GM18508 (cell line): Measurements from ENCODE around the gene FRMD4A.
"Not testable (repeated sequence)": the region's sequence is repeated elsewhere in the genome, so short reads cannot be mapped to it uniquely, and the experiment has no call there.

Experiments
- ATAC-seq: cut with Tn5 transposase; IDR thresholded peaks from one replicate; pipeline ENCODE4 v1.9.1; 2021; ENCODE audit warnings: moderate number of reproducible peaks; ENCODE audit not compliant: insufficient read depth, unreplicated experiment

Gene FRMD4A

GRCh38 chr10:13778693-13778960 lies 552.1 kb downstream of the FRMD4A start:
- ATAC-seq, result not testable (repeated sequence)

GRCh38 chr10:13776861-13777311 lies 553.8 kb downstream of the FRMD4A start:
- no peak for ATAC-seq

DNA sequence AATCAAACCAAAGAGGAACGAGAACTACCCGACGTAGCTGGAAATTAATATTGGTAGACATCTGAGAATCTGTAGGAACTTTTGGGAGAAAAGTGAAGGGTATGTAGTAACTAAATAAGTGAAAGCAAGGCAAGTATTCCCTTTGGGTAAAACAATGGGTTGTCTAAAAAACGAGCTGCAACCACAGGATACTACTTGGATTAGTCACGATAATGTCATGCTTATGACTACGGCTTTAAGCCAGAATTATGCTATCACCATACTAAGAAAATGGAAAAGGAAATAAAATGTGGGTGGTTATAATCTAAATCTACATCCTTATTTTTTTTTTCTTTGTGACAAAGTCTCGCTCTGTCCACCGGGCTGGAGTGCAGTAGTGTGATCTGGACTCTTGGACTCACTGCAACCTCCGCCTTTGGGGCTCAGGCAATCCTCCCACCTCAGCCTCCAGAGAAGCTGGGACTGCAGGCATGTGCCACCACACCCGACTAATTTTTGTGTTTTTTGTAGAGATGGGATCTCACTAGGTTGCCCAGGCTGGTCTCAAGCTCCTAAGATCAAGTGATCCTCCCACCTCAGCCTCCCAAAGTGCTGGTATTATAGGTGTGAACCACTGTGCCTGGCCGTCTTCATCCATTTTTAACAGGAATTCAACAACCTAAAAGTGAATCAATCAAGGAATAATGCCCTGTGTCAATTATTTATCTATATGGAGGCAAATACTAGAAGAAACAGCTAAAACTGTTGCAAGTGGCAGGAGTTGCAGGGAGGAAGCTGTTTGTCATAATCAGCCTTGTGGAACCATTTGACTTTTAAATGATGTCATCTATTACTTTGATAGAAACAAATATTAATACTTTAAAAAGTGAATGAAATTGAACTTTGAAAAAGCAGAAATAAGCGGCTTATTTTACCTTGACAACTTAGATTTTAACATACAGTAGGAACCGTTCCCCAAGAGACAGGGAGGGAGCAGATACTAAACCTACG lies 554.6 kb downstream of the FRMD4A start:
- ATAC-seq, result no peak

DNA sequence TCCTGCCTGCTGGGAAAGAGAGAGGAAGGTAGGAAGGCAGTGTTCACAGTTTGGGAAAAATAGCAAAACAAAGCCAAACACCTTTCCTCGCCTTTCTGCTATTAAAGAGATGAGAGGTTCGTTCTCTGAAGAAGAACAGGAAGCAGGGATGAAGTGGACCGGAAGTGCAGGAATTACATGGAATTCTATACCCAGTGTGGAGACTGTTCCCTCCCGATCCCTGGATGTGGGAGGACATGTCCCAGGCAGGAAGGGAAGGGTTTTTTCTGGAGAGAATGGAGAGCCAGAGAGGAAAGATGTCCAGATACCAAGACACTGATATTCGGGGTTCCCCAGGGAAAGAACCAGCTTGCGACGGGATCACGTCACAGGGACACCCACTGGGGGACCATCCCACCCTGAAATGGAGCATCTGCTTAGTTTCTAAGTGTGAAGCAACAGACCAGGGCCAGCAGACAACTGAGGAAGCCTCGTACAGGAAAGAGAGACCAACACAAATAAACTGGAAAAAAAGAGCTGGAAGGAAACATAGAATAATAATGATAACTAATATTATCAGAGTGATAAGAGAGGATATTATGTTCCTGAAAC lies 556.3 kb downstream of the FRMD4A start:
- no peak for ATAC-seq

DNA sequence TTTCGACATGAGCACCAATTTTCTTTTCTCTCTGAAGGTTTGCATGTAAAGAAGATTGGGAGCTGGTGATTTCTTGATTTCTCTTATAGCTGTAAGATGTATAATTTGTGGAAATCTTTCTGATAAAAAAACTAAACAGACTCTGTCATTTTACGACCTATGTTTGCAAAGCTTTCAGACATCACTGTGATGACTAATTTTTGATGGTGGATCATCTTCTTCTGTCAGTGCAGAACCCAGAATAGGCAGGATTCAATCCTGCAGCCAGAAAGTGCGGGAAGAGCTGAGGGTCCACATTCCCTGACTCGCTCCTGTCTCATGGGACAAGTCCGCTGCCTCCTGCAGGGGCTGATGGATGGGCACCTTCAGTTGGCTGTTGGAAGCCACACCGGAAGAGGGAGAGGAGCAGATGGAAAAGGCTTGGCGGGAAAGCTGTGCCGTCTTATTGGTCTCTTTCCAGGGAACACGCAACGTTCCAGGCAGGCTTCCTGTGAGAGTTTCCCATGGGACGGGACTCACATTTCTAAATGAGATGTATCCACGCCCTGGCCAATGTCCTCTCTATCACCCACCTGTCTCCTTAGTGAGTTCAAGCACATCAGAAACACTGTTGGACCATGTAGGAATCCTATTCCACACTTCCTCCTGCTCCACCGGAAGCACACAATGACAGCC lies 557.1 kb downstream of the FRMD4A start:
- no peak for ATAC-seq

DNA sequence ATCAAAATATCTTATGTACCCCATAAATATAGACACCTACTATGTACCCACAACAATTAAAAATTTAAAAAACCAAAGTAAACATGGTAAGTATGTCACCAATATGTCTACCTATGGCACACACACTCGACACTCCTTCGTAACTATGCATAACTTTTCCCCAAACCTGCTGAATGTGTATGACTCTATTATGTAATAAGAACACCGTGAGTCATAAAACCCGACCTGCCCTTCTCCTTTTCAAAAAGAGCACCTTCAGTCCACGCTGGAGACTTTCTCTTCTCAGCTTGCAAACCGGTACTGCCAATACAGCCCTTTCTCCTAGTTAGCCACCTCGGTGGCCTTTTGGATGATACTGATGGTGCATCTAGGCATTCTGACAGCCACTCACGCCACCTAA lies 557.7 kb downstream of the FRMD4A start:
- ATAC-seq, result no peak

- no peak for ATAC-seq
Observed at GRCh38 chr10:13771992-13772391, 558.7 kb downstream of the FRMD4A start.

- ATAC-seq, result no peak
Observed at GRCh38 chr10:13770760-13771493, 559.8 kb downstream of the FRMD4A start.

DNA sequence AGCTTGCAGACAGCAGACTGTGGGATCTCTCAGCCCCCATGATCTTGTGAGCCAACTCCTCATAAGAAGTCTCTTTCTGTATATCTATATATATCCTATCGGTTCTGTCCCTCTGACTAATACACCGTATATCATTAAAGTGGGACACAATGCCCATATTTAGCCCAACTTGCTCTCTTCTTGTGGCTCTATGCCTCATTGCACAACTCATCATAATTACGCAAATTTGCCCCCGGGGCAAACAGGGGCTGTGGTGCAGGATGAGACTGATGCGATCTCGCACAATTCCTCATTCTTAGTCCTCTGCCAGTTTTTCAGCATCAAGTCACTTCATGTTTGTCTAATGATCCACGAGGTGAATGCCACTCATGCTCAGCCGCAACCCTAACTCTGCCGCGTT lies 560.8 kb downstream of the FRMD4A start:
- no peak for ATAC-seq

DNA sequence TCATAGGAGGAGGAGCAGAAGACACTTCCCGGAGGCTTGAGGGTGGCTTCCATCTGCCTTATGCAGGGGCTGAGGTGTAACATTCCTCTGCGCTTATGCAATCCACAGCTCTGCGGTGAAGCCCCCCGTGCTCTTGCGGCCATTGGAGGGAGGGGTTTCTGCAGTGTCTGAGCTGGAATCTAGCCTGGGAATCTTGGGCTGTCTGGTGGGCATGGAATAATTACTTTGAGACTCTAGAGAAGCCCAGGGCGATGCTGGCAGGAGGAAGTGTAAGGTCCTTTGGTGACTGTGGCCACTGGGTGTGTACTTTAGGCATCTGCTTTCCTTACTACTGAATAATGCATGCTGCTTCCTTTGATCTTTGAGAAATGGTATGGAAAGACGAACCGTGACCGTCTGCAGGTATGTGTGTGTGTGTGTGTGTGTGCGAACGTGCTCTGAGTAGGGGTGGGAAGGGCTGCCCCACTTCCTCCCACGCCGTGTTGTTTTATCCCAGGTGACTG lies 563.0 kb downstream of the FRMD4A start:
- no peak for ATAC-seq

- not testable (repeated sequence) for ATAC-seq
Observed at GRCh38 chr10:13767148-13767547, 563.6 kb downstream of the FRMD4A start.

DNA sequence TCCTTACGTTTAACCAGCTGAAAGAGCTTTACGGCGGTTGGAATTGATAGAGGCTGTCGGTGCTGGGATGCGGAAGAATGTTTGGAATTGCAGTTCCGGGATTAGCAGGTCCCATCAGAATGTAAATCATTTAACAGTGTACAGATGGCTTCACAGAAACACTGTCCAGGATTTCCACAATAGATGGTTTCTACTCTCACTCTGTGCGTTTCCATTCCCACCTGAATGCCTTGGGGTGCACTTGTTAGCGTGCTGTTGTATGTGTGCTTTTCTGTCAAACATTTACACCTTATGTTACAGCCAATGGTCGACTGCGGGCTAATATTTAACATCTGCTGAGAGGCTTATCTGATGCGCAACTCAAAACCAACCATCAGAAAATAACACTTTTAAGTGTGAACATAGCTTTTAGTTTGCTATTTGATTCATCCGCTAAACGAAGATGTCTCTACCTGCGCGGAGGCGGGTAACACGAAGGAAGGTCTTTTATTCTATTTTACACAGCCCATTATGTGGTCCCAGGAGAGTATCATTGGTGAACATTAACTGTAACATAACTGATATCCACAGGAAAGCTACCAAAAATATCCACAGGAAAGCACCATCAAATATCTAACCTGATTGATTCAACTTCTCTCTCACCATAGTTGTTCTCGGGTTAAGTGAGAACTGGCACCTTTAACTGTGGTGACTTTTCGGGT lies 564.9 kb downstream of the FRMD4A start:
- ATAC-seq, result no peak

DNA sequence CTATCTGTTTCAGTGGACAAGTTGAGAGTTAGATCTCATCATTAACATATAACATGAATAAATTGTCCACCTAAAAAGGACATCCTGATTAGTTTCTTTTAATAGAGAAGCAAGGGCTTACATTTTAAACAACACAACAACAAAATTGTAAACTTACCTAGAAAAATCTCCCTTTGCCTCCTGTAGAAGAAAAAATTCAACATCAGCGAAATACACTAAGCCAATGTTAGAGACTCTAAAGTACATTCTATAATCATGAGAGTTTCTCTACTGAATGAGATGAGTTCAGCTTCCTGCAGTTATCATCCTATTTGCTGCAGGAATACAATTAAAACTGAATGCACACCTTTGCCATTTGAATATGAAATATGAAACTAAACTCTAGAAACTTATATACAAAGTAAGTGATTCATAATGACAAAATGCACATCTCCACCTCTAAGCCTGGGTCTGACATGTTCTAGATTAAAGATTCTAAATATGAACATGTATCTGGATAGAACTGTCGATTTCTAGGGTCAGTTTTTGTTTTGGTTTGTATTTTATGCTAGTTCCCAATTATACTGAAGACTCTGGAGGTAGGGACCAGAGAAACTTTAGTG lies 569.1 kb downstream of the FRMD4A start:
- ATAC-seq, result no peak

- ATAC-seq, result no peak
Observed at GRCh38 chr10:13759168-13759567, 571.6 kb downstream of the FRMD4A start.

DNA sequence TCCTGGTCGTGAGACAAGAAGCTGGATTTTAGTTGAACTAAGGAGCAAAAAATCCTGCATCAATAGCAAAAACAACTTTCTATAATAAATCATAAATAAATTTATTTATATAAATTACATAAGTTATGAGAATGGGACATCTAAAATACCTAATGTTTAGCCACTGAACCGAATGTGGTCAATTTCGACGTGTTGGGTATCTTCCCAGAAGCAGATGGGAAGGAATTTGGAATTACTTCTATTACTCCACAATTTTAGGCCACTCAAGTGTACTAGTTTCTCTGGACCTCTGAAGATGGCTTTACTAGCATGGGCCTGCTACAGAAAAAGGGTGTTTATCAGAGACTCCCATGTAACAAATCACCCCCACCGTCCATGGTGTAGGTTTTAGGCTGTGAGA lies 572.0 kb downstream of the FRMD4A start:
- no peak for ATAC-seq

GRCh38 chr10:13758312-13758711 lies 572.4 kb downstream of the FRMD4A start:
- ATAC-seq, result no peak

DNA sequence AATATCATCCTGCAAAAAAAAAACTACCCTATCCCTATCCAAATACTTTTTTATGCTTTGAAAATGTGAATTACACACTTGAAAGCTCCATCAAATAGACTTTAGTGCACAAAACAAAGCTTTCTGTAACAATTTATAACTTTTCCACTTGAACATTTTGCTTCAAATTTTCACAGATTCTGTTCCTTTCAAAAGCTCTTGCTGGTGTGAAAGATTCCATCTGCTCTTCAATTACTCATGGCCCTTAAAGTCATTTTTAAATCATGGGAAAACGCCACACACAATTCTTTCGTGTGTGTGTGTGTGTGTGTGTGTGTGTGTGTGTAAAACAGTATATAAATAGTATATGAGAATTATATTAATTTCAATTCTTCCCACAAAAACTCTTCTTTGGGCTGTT lies 576.4 kb downstream of the FRMD4A start:
- ATAC-seq, result no peak

DNA sequence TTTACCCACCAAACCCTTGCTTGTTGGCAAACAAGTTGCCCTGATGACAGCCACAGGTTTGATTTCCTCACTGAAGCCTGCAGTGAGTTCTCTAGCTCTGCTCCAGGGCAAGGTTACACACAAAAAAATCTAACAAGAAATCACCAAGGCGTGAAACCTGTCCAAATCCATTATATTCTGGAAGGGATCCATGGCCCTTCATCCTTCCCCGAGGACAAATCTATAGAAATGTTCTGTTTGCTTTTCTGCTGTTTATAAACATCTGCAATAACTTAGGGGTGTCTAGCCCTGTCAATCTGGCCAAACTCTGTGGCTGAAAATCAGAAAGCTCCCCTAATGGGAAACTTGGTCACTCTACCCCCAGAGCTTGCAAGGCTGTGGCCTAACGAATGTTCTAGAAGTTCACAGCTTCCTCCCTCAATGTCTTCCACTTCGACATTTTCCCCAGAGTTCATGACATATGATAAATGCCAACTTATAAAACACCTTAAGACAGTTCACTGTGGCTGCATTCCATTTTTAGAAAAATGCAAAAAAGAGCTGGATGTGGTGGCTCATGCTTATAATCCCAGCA lies 579.4 kb downstream of the FRMD4A start:
- no peak for ATAC-seq
